ENCODE measurements around the gene PLEKHN1. TPM values are rescaled to one million over a fixed set of nuclear protein-coding genes. Genes with fewer than 3 reads are reported as not detected.
"Not testable (repeated sequence)": the region's sequence is repeated elsewhere in the genome, so short reads cannot be mapped to it uniquely, and the experiment has no call there.

PLEKHN1 gene
- total RNA-seq, 1 experiment from 2014 or later: 1.2 TPM

GRCh38 chr1:975896-976683, 9.8 kb downstream of the PLEKHN1 start:
- peak; percentile 80 for DNase-seq (ENCODE audit: low spot score)

GRCh38 chr1:976791-977190, 10.5 kb downstream of the PLEKHN1 start:
- DNase-seq (ENCODE audit: low spot score): not testable (repeated sequence)

DNA sequence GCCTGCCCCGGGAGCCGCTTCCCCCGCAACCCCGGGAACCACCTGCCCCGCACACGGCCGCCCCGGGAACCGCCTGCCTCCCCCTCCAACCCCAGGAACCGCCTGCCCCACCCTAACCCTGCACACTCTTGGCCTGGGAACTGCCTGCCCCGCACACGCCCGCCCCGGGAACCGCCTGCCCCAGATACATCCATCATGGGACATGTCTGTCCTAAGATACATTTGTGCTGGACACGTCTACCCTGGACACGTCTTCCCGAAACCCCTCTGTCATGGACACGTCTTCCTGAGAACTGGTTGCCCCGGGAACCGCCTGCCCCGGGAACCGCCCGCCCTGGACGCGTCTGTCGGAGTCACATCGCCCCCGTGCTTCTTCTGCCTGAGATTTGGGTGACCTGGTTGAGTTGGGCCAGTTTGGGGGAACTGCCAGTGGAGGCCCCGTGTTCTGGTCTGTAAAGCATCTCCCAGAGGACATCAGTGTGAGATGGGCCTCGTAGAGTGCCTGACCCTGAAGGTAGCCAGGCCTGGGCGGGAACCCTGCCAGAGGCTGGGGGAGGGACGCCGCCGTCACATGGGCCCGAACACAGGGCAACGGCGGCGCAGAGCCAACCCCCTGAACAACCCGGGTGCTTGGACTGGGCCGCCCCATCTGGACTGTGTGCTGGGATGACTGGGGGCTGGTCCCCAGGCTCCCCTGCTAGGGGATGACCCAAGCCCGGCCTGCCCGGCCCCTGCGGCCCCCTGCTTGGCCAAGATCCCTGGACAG, 12.0 kb downstream of the PLEKHN1 start:
- no peak for DNase-seq (ENCODE audit: low spot score)

DNA sequence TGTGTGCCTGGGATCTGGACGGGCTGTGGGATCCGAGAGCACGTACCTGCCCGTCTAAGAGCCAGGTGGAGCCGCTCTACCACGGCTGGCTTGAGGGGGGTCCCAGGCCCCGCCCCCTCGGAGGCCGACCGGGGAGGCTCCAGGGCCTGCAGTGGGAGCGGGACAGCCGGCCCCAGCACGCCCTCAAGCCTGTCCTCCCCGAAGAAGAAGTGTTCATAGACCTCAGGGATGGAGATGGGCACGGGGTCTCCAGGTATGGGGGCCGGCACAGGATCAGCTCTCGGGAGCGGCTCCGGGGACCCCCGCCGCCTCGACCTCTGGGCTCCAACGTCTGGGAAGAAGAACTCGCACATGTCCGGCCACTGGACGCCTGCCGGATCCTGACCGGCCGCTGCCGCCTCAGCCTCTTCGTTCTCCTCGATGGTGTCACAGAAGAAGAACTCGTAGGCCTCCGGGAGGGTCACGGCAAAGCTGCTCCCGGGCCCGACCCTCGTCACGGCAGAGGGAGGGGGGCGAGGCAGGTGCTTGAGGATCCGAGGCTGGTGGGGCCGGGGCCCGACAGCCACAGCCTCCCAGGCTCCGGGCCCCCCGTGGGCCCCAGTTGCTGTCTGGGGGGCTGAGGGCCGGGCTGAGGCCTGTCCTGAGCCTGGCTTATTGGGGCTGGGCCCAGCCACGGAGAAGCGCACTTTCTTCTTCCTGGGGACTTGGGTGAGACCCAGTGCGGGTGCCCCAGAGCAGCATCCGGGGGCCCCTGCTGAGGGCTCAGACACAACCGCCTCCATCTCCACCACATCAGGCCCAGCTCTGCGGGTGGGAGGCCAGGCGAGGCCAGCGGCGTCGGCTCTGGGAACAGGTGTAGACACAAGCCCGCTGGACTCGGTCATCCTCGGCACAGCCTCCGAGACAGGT, 12.8 kb downstream of the PLEKHN1 start:
- DNase-seq (ENCODE audit: low spot score): no peak

DNA sequence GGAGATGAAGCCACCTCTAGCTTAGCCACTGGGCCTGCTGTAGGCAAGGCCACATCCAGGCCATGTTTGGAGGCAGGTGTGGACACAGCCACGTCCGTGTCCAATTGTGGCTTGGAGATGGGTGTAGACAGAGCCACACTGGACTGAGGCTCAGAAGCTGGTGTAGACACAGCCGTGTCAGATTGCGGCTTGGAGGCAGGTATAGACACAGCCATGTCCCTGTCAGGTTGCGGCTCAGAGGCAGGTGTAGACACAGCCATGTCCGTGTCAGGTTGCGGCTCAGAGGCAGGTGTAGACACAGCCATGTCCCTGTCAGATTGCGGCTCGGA, 13.4 kb downstream of the PLEKHN1 start:
- no peak for DNase-seq (ENCODE audit: low spot score)

DNA sequence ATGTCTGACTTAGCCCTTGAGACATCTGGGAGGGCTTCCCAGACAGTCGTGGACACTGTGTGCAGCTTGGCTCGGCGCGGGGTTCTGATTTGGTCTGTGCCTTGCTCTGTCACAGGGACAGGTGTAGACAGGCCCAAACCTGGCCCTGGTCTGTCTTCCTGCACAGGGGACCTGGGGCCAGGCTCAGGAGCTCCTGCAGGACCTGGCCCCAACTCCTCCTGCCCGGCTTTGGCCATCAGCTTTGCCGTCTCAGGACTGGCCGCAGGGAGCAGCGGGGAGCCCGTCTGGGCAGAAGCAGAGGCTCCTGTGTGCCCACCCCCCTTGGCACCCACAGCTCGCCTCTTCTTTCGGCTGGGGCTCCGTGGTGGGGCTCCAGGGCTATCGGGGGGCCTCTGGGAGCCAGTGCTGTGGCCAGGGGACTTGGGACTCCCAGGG, 13.9 kb downstream of the PLEKHN1 start:
- DNase-seq (ENCODE audit: low spot score): no peak

DNA sequence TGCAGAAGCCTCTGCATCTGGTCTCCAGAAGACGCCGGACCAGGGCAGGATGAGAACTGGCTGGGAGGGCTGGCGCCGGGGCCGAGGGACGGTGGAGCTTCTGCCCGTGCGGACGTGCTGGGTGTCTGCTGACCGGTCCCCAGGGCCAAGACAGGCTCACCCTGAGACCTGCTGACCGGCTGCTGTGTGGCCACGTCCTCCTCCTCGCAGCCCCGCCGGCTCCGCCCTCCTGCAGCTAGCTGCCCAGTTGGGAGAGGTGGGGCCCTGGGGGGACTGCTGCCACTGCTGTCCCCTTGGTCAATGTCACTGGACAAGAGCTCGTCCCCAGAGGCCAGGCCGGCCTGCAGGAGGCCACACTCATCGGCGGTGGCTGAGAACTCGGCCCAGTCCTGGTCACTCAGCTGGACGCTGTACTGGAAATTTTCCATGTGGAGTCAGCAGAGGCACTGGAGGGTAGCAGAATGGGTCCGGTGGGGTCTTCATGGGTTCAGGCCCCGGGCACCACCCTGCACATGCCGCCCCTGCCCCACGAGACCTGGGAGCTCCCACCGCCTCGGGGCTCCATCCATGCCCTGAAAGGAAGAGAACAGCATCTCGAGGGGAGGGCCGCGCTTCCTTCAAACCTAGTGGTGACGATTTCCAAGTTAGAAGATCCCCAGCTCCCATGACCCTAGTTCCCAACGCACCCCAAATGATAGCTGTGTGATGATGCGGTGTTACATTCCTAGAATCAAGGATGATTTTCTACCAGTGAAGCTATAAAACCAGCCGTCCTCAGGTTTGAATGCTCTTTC, 14.5 kb downstream of the PLEKHN1 start:
- DNase-seq (ENCODE audit: low spot score): no peak

DNA sequence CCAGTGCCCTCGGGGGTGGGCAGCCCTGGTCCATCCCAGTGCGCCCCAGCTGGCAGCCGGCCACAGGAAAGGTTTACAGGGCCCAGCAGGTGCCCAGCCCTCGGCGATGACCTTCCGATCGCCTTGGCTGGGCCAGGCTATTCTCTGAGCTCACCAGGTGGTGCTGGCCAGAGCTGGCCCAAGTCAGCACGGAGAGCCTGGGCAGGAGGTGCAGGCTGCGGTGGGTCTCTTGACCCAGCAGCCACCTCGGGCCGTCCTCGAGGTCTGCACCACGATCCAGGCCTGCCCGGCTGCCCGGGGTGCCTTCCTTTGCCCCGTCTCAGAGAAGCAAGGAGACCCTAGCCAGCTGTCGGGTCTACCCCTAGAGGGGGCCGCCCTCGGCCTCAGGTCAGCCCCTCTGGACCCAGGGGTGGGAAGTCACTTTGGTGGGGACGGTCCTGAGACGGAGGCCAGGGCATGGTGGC, 15.2 kb downstream of the PLEKHN1 start:
- no peak for DNase-seq (ENCODE audit: low spot score)

DNA sequence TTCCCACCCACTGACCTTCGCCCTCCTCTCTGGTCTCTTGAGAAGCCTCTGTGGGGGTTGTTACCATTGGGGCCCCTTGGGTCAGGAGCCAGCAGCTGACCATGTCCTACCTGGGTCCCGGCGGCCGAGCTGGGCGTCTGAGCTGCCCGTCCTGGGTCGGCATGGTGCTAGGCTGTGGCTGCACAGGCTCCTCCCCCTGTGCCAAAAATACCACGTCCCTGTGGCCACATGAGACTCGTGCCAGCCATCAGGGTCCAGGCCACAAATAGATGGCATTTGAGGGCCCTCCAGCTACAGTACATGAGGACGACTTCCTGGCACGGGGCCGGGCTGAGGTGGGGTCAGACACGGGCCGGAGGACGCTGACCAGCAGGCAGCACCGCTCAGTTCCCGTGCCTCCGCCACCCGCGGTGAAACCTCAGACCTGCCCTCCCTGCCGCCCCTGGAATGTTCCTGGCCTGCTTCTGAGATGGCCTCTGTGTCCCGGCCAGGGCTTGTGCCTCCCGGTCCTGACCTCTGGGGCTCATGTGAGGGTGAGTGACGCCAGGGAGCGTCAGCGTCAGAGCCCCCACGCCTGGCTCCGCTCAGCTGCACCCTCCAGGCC, 15.8 kb downstream of the PLEKHN1 start, which contains the start of gene PERM1:
Gene PERM1 (minus strand): TSS at position 139 of the 604 bp plus-strand sequence. CDS start 1,064 bp downstream, outside the sequence.
- DNase-seq (ENCODE audit: low spot score): no peak

DNA sequence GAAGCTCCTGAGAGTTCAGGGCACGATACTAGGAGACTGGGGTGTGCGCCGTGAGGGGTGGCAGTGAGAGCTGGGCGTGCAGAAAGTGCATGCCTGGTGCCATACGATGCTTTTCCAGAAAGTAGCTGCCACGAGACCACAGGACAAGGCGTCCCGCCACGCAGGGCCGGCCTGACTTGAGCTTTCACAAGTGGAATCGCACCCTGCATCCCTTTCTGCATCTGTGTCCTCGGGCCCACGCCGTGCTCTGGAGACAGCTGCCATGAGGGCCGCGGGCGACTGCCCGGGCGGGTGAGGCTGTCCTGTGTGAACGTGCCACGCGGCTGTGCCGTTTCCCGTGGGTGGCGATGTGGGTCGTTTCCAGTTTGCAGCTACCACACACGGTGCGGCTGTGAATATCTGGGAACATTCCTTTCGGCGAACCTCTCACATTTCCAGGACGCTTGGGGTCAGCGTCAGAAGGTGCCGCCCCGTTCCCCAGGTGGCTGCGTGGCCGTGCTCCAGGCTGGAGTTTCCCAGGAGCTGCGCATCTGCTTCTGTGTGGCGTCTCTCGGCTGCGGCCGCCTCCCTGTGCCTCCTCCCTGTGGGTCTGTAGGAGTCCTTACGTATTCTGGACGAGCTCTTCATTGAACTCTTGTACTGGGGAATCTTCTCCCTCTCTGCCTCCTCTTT, 16.6 kb downstream of the PLEKHN1 start:
- no peak for DNase-seq (ENCODE audit: low spot score)

GRCh38 chr1:983798-984475, 17.7 kb downstream of the PLEKHN1 start:
- no peak for DNase-seq (ENCODE audit: low spot score)

DNA sequence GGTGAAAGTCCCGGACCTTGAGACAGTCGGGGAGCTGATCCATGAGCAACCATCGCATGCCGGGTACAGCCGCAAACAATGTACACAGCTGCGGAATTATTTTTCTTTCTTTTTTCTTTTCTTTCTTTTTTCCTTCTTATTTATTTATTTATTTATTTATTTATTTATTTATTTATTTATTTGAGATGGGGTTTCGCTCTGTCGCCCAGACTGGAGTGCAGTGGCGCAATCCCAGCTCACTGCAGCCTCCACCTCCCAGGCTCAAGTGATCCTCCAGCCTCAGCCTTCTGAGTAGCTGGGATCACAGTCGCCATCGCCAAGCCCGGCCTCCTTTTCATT, 18.2 kb downstream of the PLEKHN1 start:
- no peak for DNase-seq (ENCODE audit: low spot score)

- no peak for DNase-seq (ENCODE audit: low spot score)
Measured at GRCh38 chr1:985126-985525, 18.8 kb downstream of the PLEKHN1 start.

DNA sequence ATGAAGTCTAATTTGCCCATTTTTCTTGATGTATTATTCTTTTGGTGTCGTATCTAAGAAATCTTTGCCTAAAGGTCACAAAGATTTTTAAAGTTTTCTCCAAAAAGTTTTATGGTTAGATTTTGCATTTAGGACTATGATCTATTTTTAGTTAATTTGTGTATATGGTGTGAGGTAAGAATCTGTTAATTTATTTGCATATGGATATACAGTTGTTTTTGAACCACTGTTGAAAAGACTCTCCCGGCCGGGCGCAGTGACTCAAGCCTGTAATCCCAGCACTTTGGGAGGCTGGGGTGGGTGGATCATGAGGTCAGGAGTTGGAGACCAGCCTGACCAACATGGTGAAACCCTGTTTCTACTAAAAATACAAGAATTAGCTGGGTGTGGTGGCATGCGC, 21.8 kb downstream of the PLEKHN1 start:
- not testable (repeated sequence) for DNase-seq (ENCODE audit: low spot score)

DNA sequence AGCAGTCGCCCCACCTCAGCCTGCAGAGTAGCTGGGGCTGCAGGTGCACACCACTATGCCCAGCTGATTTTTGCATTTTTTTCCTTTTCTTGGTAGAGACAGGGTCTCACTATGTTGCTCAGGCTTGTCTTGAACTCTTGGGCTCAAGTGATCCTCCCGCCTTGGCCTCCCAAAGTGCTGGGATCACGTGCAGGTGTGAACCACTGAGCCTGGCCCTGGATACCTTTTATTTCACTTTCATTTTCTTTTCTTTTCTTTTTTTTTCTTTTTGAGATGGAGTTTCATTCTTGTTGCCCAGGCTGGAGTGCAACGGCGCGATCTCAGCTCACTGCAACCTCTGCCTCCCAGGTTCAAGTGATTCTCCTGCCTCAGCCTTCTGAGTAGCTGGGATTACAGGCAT, 25.0 kb downstream of the PLEKHN1 start:
- not testable (repeated sequence) for DNase-seq (ENCODE audit: low spot score)

GRCh38 chr1:991895-992294, 25.6 kb downstream of the PLEKHN1 start:
- no peak for DNase-seq (ENCODE audit: low spot score)

DNA sequence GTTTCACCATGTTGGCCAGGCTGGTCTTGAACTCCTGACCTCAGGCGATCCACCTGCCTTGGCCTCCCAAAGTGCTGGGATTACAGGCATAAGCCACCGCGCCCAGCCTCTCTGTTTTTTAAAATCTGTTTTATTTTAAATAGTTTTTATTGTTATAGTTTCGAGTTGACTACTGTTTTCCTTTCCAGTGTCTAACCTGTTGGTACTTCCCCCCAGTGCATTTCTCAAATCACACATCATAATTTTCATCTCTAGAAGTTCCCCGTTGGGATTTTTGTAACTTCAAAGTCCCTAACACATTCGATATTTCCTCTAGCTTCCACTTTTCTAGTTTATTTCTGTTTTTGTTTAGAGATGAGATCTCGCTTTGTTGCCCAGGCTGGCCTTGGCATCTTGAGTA, 26.1 kb downstream of the PLEKHN1 start:
- no peak for DNase-seq (ENCODE audit: low spot score)

GRCh38 chr1:993379-993995, 27.2 kb downstream of the PLEKHN1 start:
- no peak for DNase-seq (ENCODE audit: low spot score)

DNA sequence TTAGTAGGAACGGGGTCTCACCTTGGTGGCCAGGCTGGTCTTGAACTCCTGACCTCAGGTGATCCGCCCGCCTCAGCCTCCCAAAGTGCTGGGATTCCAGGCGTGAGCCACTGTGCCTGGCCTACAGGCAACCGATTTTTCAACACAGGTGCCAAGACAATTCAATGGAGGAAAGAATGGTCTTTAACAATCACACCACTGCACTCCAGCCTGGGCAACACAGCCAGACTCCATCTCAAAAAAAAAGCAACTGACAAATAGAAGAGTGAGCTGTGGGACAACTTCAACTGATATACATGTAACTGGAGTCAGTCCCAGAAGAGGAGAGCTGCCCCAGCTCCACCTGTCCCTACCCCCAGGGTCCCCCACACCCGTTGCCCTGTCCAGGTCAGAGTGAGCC, 28.3 kb downstream of the PLEKHN1 start:
- not testable (repeated sequence) for DNase-seq (ENCODE audit: low spot score)
